WTC11 (cell line): Measurements from ENCODE around the gene VWA8. TPM values are rescaled to one million over a fixed set of nuclear protein-coding genes. Genes with fewer than 3 reads are reported as not detected.

Experiments
- ATAC-seq: fragments of 200-7000 bp; cut with Tn5 transposase; 2 replicates; pipeline ENCODE4 v1.10.0; 2021; ENCODE audit warnings: mild to moderate bottlenecking, moderate library complexity
- CTCF ChIA-PET: fragments of 300-600 bp; sonication (Branson Sonifier 250); formaldehyde crosslinking; loops from one replicate; lab custom pipeline; 2021; ENCODE audit warnings: antibody characterized with exemption; lab: Charles Lee
- POLR2A ChIA-PET: fragments of 350-600 bp; sonication (Branson Sonifier 250); formaldehyde crosslinking; loops from one replicate; lab custom pipeline; 2021; ENCODE audit warnings: antibody characterized with exemption; lab: Charles Lee
- DNase-seq: peaks from one replicate; pipeline ENCODE4 v3.0.0; 2021; ENCODE audit warnings: low spot score
- H3K27ac Mint-ChIP-seq: 2 replicates; pipeline ENCODE4 v1.8.0; 2021; ENCODE audit warnings: mixed read lengths
- H3K27me3 Mint-ChIP-seq: 2 replicates; pipeline ENCODE4 v1.8.0; 2021; ENCODE audit warnings: low read depth, mild to moderate bottlenecking, moderate library complexity, mixed read lengths
- H3K36me3 Mint-ChIP-seq: 2 replicates; pipeline ENCODE4 v1.8.0; 2021; ENCODE audit warnings: mixed read lengths
- H3K4me1 Mint-ChIP-seq: 2 replicates; pipeline ENCODE4 v1.8.0; 2022; ENCODE audit warnings: mixed read lengths
- H3K4me3 Mint-ChIP-seq: 2 replicates; pipeline ENCODE4 v1.8.0; 2021; ENCODE audit warnings: mild to moderate bottlenecking, moderate library complexity, mixed read lengths
- H3K9me3 Mint-ChIP-seq: 2 replicates; pipeline ENCODE4 v1.8.0; 2021; ENCODE audit warnings: mixed read lengths
- ETV6 ChIP-seq: sonication (generic); formaldehyde crosslinking; IDR thresholded peaks from 2 replicates; pipeline ENCODE4 v1.8.1; 2022; ENCODE audit warnings: mild to moderate bottlenecking, missing genetic modification reagents
- FOXP1 ChIP-seq: sonication (generic); formaldehyde crosslinking; IDR thresholded peaks from 2 replicates; pipeline ENCODE4 v1.8.0; 2022; ENCODE audit warnings: missing genetic modification reagents, mild to moderate bottlenecking, moderate library complexity, borderline replicate concordance
- GABPB1 ChIP-seq: sonication (generic); formaldehyde crosslinking; IDR thresholded peaks from 2 replicates; pipeline ENCODE4 v1.8.1; 2023; ENCODE audit warnings: mild to moderate bottlenecking, missing genetic modification reagents
- JAZF1 ChIP-seq: fragments of 250-450 bp; sonication (Bioruptor Pico); IDR thresholded peaks from 2 replicates; pipeline ENCODE4 v1.9.0; 2021; ENCODE audit warnings: moderate library complexity, mild to moderate bottlenecking, inconsistent platforms
- NR1H2 ChIP-seq: sonication (generic); formaldehyde crosslinking; IDR thresholded peaks from 2 replicates; pipeline ENCODE4 v1.9.0; 2021; ENCODE audit warnings: mild to moderate bottlenecking, moderate library complexity, missing genetic modification reagents
- OVOL2 ChIP-seq: fragments of 250-450 bp; sonication (Bioruptor Pico); IDR thresholded peaks from 2 replicates; pipeline ENCODE4 v1.9.0; 2021; ENCODE audit warnings: mild to moderate bottlenecking, borderline replicate concordance
- RORB ChIP-seq: fragments of 250-450 bp; sonication (Bioruptor Pico); IDR thresholded peaks from 2 replicates; pipeline ENCODE4 v1.9.0; 2021; ENCODE audit warnings: mild to moderate bottlenecking
- TP53 ChIP-seq: sonication (generic); formaldehyde crosslinking; IDR thresholded peaks from 2 replicates; pipeline ENCODE4 v1.8.1; 2023; ENCODE audit warnings: mild to moderate bottlenecking, missing genetic modification reagents
- ZNF121 ChIP-seq: sonication (generic); formaldehyde crosslinking; IDR thresholded peaks from 2 replicates; pipeline ENCODE4 v1.8.0; 2023; ENCODE audit warnings: missing genetic modification reagents
- ZNF138 ChIP-seq: sonication (generic); formaldehyde crosslinking; conservative IDR thresholded peaks from 2 replicates; pipeline ENCODE4 v1.8.1; 2022; ENCODE audit warnings: mild to moderate bottlenecking, moderate library complexity, missing genetic modification reagents
- ZNF423 ChIP-seq: fragments of 250-450 bp; sonication (Bioruptor Pico); IDR thresholded peaks from 2 replicates; pipeline ENCODE4 v2.1.2; 2022; ENCODE audit warnings: mild to moderate bottlenecking, moderate library complexity
- total RNA-seq: library from RNA; stranded (reverse); gene quantifications from 3 replicates; pipeline ENCODE4 v1.2.3, GENCODE V29; 2021
- TF ChIP-seq, protein P1 (sequence below): fragments of 250-450 bp; sonication (Bioruptor Pico); IDR thresholded peaks from 2 replicates; pipeline ENCODE4 v1.9.0; 2021; ENCODE audit warnings: mild to moderate bottlenecking
- TF ChIP-seq, protein P2 (sequence below): sonication (generic); formaldehyde crosslinking; IDR thresholded peaks from 2 replicates; pipeline ENCODE4 v1.8.0; 2022; ENCODE audit warnings: mild to moderate bottlenecking, missing genetic modification reagents
- TF ChIP-seq, protein P3 (sequence below): fragments of 200-600 bp; IDR thresholded peaks from 2 replicates; pipeline ENCODE4 v1.8.0; 2022; ENCODE audit warnings: antibody characterized with exemption
- TF ChIP-seq, protein P4 (sequence below): sonication (generic); formaldehyde crosslinking; IDR thresholded peaks from 2 replicates; pipeline ENCODE4 v1.8.1; 2022; ENCODE audit warnings: mild to moderate bottlenecking, moderate library complexity, missing genetic modification reagents
- TF ChIP-seq, protein P5 (sequence below): sonication (generic); formaldehyde crosslinking; IDR thresholded peaks from 2 replicates; pipeline ENCODE4 v1.8.0; 2022; ENCODE audit warnings: mild to moderate bottlenecking, missing genetic modification reagents
- TF ChIP-seq, protein P6 (sequence below): sonication (generic); formaldehyde crosslinking; IDR thresholded peaks from 2 replicates; pipeline ENCODE4 v1.8.1; 2023; ENCODE audit warnings: mild to moderate bottlenecking, missing genetic modification reagents, moderate library complexity

VWA8 gene
- total RNA-seq, 1 experiment from 2014 or later, result 19.9 TPM

DNA sequence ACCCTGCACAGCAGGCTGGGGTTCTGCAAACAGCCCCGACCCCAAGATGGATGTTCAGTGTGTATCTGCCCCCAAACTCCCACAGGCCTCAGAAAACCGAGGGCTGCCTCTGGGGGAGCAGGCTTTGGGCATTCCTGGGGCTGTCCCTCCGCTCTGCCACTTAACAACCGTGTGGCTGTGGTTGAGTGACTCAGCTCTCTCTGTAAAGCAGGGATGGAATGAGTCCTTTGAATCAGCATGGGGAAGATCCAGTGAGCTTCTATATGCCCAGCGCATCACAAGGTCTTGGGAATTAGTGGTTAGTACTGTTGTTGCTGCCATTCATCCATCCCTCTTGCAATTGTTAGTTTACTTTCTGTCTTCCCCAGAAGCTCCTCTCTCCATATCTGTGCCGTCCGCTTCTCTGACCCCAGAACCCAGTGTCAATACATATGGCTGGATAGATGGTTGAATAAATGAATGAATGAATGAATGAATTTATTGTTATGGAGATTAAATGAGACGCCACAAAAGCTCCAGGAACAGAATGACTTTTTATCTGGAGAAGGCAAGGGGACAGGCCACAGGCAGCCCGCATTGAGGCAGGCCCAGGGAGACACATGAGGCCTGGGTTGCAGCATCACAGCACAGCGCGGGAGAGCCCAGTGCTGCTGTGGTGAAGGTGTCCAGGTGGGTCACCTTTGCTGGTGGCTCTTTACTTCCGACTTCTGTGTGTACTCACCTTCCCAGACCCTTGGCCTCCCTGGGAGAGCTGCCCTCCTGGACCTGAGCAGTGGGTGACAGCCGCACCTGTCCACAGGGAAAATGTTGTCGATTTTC is 414.3 kb downstream of the VWA8 start:
- CTCF ChIA-PET, result no interaction called here

DNA sequence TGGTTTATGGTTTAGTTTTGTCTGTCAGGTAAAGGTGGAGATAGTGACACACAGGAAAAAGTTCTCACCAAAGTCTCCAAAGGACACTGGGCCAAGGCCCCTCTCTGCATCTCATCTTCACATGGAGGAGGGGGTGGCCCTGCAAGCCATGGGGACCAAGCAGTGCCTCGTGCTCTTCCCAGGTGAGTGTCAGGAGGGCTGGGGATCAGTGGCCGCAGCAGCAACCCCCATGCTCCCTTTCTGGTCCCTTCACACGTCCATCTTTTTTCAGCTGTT is 415.5 kb downstream of the VWA8 start:
- ChIA-PET POLR2A (no interaction called here), CTCF (interaction anchor here (0.6 kb wide), 1 partner anchor 22 kb away, joined by 4 read pairs; no protein-coding TSS in a partner anchor)
- H3K4me1 Mint-ChIP-seq, result peaks cover 21% of the 10 kb centered on the region
- TF ChIP-seq GABPB1 (CRISPR knock-in tag), result no peak
- TF ChIP-seq FOXP1 (CRISPR knock-in tag), result no peak
- TF ChIP-seq NR1H2, result no peak
- H3K27ac Mint-ChIP-seq, result no peak overlapping the region
- H3K9me3 Mint-ChIP-seq, result peaks cover 23% of the 10 kb centered on the region
- peaks cover 6% of the 10 kb centered on the region for H3K27me3 Mint-ChIP-seq
- no peak for DNase-seq
- ATAC-seq, result no peak
- H3K4me3 Mint-ChIP-seq, result no peak overlapping the region
- peaks cover 16% of the 10 kb centered on the region for H3K36me3 Mint-ChIP-seq

More for the DNA sequence above, 414.3 kb downstream of the VWA8 start:
- ATAC-seq (no peak), DNase-seq (no peak)
- TF ChIP-seq JAZF1 (CRISPR knock-in tag), result no peak
- TF ChIP-seq, protein P1, sequence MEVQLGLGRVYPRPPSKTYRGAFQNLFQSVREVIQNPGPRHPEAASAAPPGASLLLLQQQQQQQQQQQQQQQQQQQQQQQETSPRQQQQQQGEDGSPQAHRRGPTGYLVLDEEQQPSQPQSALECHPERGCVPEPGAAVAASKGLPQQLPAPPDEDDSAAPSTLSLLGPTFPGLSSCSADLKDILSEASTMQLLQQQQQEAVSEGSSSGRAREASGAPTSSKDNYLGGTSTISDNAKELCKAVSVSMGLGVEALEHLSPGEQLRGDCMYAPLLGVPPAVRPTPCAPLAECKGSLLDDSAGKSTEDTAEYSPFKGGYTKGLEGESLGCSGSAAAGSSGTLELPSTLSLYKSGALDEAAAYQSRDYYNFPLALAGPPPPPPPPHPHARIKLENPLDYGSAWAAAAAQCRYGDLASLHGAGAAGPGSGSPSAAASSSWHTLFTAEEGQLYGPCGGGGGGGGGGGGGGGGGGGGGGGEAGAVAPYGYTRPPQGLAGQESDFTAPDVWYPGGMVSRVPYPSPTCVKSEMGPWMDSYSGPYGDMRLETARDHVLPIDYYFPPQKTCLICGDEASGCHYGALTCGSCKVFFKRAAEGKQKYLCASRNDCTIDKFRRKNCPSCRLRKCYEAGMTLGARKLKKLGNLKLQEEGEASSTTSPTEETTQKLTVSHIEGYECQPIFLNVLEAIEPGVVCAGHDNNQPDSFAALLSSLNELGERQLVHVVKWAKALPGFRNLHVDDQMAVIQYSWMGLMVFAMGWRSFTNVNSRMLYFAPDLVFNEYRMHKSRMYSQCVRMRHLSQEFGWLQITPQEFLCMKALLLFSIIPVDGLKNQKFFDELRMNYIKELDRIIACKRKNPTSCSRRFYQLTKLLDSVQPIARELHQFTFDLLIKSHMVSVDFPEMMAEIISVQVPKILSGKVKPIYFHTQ (CRISPR knock-in tag), result no peak
- TF ChIP-seq RORB (CRISPR knock-in tag), result no peak
- TF ChIP-seq, protein P2, sequence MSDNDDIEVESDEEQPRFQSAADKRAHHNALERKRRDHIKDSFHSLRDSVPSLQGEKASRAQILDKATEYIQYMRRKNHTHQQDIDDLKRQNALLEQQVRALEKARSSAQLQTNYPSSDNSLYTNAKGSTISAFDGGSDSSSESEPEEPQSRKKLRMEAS, result no peak
- TF ChIP-seq OVOL2 (CRISPR knock-in tag), result no peak
- TF ChIP-seq ETV6, result no peak
- TF ChIP-seq ZNF121 (CRISPR knock-in tag), result no peak
- TF ChIP-seq ZNF423, result no peak
- TF ChIP-seq, protein P3, sequence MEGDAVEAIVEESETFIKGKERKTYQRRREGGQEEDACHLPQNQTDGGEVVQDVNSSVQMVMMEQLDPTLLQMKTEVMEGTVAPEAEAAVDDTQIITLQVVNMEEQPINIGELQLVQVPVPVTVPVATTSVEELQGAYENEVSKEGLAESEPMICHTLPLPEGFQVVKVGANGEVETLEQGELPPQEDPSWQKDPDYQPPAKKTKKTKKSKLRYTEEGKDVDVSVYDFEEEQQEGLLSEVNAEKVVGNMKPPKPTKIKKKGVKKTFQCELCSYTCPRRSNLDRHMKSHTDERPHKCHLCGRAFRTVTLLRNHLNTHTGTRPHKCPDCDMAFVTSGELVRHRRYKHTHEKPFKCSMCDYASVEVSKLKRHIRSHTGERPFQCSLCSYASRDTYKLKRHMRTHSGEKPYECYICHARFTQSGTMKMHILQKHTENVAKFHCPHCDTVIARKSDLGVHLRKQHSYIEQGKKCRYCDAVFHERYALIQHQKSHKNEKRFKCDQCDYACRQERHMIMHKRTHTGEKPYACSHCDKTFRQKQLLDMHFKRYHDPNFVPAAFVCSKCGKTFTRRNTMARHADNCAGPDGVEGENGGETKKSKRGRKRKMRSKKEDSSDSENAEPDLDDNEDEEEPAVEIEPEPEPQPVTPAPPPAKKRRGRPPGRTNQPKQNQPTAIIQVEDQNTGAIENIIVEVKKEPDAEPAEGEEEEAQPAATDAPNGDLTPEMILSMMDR, result no peak
- TF ChIP-seq GABPB1 (CRISPR knock-in tag), result no peak
- TF ChIP-seq, protein P4, sequence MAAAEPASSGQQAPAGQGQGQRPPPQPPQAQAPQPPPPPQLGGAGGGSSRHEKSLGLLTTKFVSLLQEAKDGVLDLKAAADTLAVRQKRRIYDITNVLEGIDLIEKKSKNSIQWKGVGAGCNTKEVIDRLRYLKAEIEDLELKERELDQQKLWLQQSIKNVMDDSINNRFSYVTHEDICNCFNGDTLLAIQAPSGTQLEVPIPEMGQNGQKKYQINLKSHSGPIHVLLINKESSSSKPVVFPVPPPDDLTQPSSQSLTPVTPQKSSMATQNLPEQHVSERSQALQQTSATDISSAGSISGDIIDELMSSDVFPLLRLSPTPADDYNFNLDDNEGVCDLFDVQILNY (CRISPR knock-in tag), result no peak
- TF ChIP-seq TP53, result no peak
- H3K27me3 Mint-ChIP-seq, result no peaks in the 10 kb centered on the region; the same call in 1 of the 2 replicates
- peaks cover 8% of the 10 kb centered on the region for H3K36me3 Mint-ChIP-seq
- peaks cover 12% of the 10 kb centered on the region for H3K9me3 Mint-ChIP-seq
- peaks cover 16% of the 10 kb centered on the region for H3K4me1 Mint-ChIP-seq
- no peak overlapping the region for H3K27ac Mint-ChIP-seq
- no peak overlapping the region for H3K4me3 Mint-ChIP-seq
- POLR2A ChIA-PET, result no interaction called here

DNA sequence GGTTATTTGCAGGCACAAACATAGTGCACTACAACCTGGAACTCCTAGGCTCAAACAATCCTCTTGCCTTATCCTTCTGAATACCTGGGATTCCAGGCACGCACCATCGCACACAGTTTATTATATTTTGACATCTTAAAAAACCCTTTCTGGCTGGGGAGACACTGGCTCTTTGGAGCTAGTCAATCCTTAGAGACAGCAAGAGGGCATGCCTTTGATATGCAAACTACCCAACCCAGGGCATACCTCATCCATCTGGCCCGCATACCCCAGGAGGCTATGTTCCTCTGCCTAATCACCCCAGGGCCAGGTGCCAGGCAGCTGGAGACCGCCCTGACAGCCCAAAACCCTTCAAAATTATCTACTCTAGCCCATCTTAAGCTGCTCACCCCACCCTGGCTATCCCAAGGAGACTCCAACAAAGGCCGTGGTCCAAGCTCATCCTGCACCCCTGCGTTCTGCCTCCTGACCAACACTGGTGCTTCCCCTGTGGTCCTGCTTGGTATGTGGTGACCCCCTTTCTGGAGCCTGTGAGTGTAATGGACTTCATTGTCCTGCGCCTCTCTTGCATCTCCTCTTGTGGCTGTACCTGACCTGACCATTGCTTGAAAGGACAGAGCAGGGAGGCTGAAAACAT is 417.1 kb downstream of the VWA8 start:
- H3K27me3 Mint-ChIP-seq, result peaks cover 16% of the 10 kb centered on the region
- DNase-seq, result no peak
- ChIA-PET CTCF (no interaction called here), POLR2A (no interaction called here)
- H3K4me3 Mint-ChIP-seq, result no peak overlapping the region
- peaks cover 23% of the 10 kb centered on the region for H3K9me3 Mint-ChIP-seq
- no peak for TF ChIP-seq ZNF138 (CRISPR knock-in tag)
- TF ChIP-seq, protein P5, sequence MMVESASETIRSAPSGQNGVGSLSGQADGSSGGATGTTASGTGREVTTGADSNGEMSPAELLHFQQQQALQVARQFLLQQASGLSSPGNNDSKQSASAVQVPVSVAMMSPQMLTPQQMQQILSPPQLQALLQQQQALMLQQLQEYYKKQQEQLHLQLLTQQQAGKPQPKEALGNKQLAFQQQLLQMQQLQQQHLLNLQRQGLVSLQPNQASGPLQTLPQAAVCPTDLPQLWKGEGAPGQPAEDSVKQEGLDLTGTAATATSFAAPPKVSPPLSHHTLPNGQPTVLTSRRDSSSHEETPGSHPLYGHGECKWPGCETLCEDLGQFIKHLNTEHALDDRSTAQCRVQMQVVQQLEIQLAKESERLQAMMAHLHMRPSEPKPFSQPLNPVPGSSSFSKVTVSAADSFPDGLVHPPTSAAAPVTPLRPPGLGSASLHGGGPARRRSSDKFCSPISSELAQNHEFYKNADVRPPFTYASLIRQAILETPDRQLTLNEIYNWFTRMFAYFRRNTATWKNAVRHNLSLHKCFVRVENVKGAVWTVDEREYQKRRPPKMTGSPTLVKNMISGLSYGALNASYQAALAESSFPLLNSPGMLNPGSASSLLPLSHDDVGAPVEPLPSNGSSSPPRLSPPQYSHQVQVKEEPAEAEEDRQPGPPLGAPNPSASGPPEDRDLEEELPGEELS (CRISPR knock-in tag), result no peak
- TF ChIP-seq GABPB1 (CRISPR knock-in tag), result no peak
- no peak for TF ChIP-seq RORB (CRISPR knock-in tag)
- TF ChIP-seq, protein P6, sequence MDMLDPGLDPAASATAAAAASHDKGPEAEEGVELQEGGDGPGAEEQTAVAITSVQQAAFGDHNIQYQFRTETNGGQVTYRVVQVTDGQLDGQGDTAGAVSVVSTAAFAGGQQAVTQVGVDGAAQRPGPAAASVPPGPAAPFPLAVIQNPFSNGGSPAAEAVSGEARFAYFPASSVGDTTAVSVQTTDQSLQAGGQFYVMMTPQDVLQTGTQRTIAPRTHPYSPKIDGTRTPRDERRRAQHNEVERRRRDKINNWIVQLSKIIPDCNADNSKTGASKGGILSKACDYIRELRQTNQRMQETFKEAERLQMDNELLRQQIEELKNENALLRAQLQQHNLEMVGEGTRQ (CRISPR knock-in tag), result no peak
- ATAC-seq, result peak; percentile 66; the same call in 1 of the 2 replicates
- no peak overlapping the region for H3K27ac Mint-ChIP-seq
- peaks cover 16% of the 10 kb centered on the region for H3K36me3 Mint-ChIP-seq
- peaks cover 32% of the 10 kb centered on the region for H3K4me1 Mint-ChIP-seq
